Tibial artery (tissue), 4 donors: Measurements from ENCODE around the gene NOTCH1.
A peak's percentile ranks its signal among the peaks of the same experiment; 100 is the strongest.

Source experiments
- DNase-seq, 2 donors: peaks; one replicate each; pipeline ENCODE4 v3.0.0-alpha.2; 2019
- H3K27ac ChIP-seq, 2 donors: fragments of 200-600 bp; sonication (generic) in 1 of 2; 1 replicate in 1 of 2; 2 replicates in 1 of 2; pipeline ENCODE4 v1.5.1; 2018 to 2019; ENCODE audit warnings: mild to moderate bottlenecking in 1 of 2
- H3K27me3 ChIP-seq, 2 donors: fragments of 200-600 bp; sonication (generic) in 1 of 2; one replicate each; pipeline versions ENCODE4 v1.5.1 to v1.6.0; 2016 to 2019
- H3K36me3 ChIP-seq, 3 donors: fragments of 200-600 bp; sonication (generic) in 2 of 3; one replicate each; pipeline ENCODE4 v1.5.1; 2016 to 2019; ENCODE audit warnings: mild to moderate bottlenecking in 2 of 3
- H3K4me1 ChIP-seq, 4 donors: fragments of 200-600 bp; sonication (generic) in 2 of 4; 1 replicate in 3 of 4; 2 replicates in 1 of 4; pipeline ENCODE4 v1.5.1; 2016 to 2019
- H3K4me3 ChIP-seq, 2 donors: fragments of 200-600 bp; sonication (generic) in 1 of 2; 1 replicate in 1 of 2; 2 replicates in 1 of 2; pipeline ENCODE4 v1.5.1; 2018 to 2019; ENCODE audit warnings: mild to moderate bottlenecking in 2 of 2
- H3K9me3 ChIP-seq, 3 donors: fragments of 200-600 bp; sonication (generic) in 1 of 3; one replicate each; pipeline ENCODE4 v1.5.1; 2016 to 2019
- intact Hi-C: fragments of 100-400 bp; cut with DNase I; formaldehyde crosslinking; loops from one replicate; pipeline ENCODE4 v1.15.0; 2023; ENCODE audit warnings: low total_unique reads
- TF ChIP-seq, protein P1 (sequence below), 2 experiments: fragments of 200-600 bp in 1 of 2; fragments of 450-650 bp in 1 of 2; IDR thresholded peaks; one replicate each; pipeline ENCODE4 v1.5.1; 2017 to 2019; ENCODE audit warnings: antibody characterized with exemption in 2 of 2, mild to moderate bottlenecking in 1 of 2, moderate library complexity in 1 of 2

Gene NOTCH1

DNA sequence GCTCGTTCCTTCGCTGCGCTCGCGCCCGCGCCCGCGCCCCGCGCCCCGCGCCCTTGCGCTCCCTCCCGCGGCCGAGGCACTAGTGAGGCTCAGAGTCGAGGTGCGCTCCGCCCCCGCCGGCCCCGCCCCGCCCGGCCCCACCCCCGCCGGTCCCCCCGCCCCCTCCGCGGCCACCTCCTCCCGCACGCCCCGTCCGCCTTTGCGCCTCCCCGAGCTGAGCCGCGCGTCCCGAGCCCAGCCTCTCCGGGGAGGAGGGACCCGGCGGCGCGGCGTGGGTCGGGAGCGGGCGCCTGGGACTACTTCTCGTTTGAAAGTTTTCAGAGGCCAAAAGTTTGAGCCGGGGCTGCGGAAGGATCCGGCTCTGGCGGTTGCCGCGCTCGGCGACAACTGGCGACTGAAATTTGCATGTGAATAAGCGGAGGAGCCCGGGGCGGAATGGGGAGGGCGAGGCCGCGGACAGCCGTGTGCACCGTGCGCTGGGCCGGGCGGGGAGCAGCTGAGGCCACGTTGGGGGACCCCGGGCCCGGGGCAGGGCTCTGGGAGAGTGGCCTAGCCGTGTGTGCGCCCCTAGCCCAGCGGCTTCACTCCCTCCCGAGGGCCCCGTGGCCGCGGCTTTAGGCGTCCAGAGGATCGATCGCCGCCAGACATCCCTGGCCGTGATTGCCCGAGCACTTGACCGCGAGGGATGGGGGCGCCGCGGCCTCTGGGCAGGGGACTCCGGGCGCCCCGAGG, at the start of gene NOTCH1:
TSS of gene NOTCH1 (minus strand) at position 84 of the 732 bp plus-strand sequence. CDS start 262 bp downstream, outside the sequence.
- peak within 1 kb of the TSS; percentile 95 to 98 for H3K27ac ChIP-seq
- TF ChIP-seq, protein P1, sequence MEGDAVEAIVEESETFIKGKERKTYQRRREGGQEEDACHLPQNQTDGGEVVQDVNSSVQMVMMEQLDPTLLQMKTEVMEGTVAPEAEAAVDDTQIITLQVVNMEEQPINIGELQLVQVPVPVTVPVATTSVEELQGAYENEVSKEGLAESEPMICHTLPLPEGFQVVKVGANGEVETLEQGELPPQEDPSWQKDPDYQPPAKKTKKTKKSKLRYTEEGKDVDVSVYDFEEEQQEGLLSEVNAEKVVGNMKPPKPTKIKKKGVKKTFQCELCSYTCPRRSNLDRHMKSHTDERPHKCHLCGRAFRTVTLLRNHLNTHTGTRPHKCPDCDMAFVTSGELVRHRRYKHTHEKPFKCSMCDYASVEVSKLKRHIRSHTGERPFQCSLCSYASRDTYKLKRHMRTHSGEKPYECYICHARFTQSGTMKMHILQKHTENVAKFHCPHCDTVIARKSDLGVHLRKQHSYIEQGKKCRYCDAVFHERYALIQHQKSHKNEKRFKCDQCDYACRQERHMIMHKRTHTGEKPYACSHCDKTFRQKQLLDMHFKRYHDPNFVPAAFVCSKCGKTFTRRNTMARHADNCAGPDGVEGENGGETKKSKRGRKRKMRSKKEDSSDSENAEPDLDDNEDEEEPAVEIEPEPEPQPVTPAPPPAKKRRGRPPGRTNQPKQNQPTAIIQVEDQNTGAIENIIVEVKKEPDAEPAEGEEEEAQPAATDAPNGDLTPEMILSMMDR (IDR thresholded peaks at IDR 0.05): no peak
- H3K27me3 ChIP-seq: no peaks in the 10 kb centered on the region
- intact Hi-C loops: no loop called here
- DNase-seq: peak; percentile 89 to 98
- H3K4me1 ChIP-seq: peaks cover 4 to 82% (median 73%) of the 10 kb centered on the region in 4 donors
- no peaks in the 10 kb centered on the region for H3K9me3 ChIP-seq
- peak within 1 kb of the TSS; percentile 73 to 99 for H3K4me3 ChIP-seq
- peaks cover 0 to 21% (median 9%) of the 10 kb centered on the region in 3 donors for H3K36me3 ChIP-seq

DNA sequence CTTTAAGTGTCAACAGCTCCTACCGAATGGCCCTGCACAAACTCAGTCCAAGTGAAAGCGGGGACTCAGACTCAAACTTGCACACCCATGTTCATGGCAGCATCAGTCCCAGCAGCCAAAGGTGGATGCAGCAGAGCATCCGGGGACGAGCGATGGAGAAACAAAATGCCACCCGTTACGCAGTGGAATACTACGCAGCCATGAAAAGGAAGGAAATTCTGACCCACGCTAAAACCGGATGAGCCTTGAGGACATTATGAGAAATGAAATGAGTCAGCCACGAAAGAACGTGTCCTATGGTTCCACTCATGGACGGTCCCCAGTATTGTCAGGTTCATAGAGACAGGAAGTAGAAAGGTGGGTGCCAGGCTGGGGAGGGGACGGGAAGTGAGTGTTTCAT, 48.6 kb upstream of the NOTCH1 start:
- no peaks in the 10 kb centered on the region for H3K36me3 ChIP-seq
- peaks cover 0 to 28% of the 10 kb centered on the region in 2 donors for H3K27me3 ChIP-seq
- no peak overlapping the region for H3K4me3 ChIP-seq
- TF ChIP-seq, protein P1 (IDR thresholded peaks at IDR 0.05): no peak
- peaks cover 0 to 2% (median 0%) of the 10 kb centered on the region in 4 donors for H3K4me1 ChIP-seq
- intact Hi-C loops: no loop called here
- no peak overlapping the region for H3K27ac ChIP-seq
- no peaks in the 10 kb centered on the region for H3K9me3 ChIP-seq
- DNase-seq: no peak

DNA sequence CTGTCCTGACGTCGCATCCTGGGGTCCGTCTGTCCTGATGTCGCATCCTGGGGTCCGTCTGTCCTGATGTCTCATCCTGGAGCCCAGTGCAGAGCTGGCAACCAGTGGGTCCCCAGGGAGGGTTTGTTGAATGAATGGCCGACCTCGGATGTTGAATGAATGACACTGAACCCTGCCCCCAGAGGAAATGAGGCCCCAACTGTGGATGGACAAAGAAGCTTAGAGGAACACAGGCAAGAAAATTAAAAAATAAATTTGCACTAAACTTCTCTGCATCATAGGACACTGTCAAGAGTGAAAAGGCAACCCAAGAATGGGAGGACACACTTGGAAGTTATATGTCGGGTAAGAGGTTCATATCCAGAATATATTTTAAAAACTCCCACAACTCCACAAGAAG, 47.7 kb upstream of the NOTCH1 start:
- H3K9me3 ChIP-seq: no peaks in the 10 kb centered on the region
- H3K36me3 ChIP-seq: no peaks in the 10 kb centered on the region
- no peak overlapping the region for H3K4me3 ChIP-seq
- no peak for DNase-seq
- H3K27me3 ChIP-seq: peaks cover 0 to 29% of the 10 kb centered on the region in 2 donors
- no peaks in the 10 kb centered on the region for H3K4me1 ChIP-seq
- TF ChIP-seq, protein P1 (IDR thresholded peaks at IDR 0.05): no peak
- intact Hi-C loops: no loop called here
- H3K27ac ChIP-seq: no peak overlapping the region

DNA sequence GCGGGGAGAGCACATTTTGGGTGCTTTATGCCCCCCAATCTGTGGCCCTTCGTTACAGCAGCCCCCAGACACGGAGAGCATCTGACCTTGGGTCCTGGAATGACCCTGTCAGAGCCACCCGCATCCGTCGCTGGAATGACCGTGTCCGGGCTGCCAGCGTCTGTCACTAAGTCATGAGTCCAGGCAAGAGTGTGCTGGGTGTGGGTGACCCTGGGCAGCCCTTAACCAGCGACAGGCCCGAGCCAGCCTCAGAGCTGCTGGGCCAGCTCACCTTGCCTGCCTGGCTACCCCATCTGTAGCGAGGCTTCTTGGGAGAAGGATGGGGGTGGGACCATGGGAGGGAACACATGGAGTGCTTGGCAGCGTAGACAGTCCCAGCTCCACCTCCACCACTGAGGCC, 46.8 kb upstream of the NOTCH1 start:
- H3K4me1 ChIP-seq: peaks cover 0 to 8% (median 3%) of the 10 kb centered on the region in 4 donors

DNA sequence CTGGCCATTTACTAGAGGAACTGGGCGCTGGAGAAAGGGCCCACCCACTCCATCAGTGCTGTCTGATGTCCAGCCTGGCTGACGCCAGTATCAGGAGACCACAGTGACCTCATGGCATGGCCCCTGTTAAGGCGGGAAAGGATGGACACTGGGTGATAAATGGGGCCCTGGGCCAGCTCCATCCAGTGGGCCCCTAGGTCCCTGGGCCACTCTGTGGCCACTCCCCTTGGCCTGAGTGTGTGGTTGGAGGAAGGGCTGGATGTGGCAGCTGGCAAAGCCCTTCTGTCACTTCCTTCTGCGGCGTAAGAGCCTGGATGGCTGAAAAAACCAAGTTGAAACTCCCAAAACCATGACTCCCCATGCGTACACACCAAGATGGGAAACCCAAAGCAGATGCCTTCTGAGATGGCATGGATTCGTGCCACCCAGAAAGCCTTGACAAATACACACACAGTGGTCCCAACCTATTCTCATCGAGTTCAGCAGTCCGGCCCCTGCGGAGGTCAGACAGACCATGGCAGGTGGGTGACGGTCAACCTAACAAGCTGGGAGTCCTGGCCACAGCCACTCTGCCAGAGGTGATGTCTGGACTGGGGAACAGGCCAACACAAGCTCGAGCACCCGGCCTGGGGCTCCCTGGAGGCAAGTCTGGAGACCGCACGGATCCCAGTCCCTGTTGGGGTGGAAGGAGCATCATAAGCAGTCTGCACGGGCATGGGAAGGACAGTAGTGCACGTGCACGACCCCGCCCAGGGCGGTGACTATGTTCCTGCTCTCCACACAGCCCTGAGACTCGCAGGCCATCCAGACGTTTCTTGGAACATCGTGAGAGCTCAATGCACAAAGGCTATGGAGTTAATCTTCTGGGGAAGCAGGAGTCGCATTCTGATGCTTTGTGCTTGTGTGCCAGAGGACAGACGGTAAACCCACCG, 45.2 kb upstream of the NOTCH1 start:
- Histone ChIP-seq H3K27ac (no peak overlapping the region), H3K4me1 (peaks cover 0 to 16% (median 10%) of the 10 kb centered on the region in 4 donors)
- TF ChIP-seq, protein P1 (IDR thresholded peaks at IDR 0.05): no peak

More for the DNA sequence above, 46.8 kb upstream of the NOTCH1 start:
- intact Hi-C loops: no loop called here
- Histone ChIP-seq H3K27ac (no peak overlapping the region), H3K36me3 (no peaks in the 10 kb centered on the region), H3K9me3 (no peaks in the 10 kb centered on the region), H3K27me3 (peaks cover 0 to 34% of the 10 kb centered on the region in 2 donors), H3K4me3 (no peak overlapping the region)
- TF ChIP-seq, protein P1 (IDR thresholded peaks at IDR 0.05): no peak
- no peak for DNase-seq

More for the DNA sequence above, 45.2 kb upstream of the NOTCH1 start:
- DNase-seq: no peak
- Histone ChIP-seq H3K36me3 (no peaks in the 10 kb centered on the region), H3K9me3 (no peaks in the 10 kb centered on the region), H3K27me3 (peaks cover 0 to 39% of the 10 kb centered on the region in 2 donors), H3K4me3 (no peak overlapping the region)
- intact Hi-C loops: no loop called here
